Endothelial cell of umbilical vein (primary cell): ENCODE results near the gene CEBPA. TPM values are rescaled to one million over a fixed set of nuclear protein-coding genes. Genes with fewer than 3 reads are reported as not detected.

Experiments used
- BruUV-seq: library from RNA; stranded (reverse); fragments of 400-500 nt; replicated peaks from 2 replicates; lab custom pipeline; 2021; lab: Mats Ljungman, UMichigan
- CTCF ChIA-PET: fragments of 300-600, 350-600 bp; sonication (Branson Sonifier 250); formaldehyde crosslinking; loops from one replicate; lab custom pipeline; 2021; ENCODE audit warnings: antibody characterized with exemption, inconsistent platforms; lab: Charles Lee
- POLR2A ChIA-PET: fragments of 300-600, 350-600 bp; sonication (Branson Sonifier 250); formaldehyde crosslinking; loops from one replicate; lab custom pipeline; 2021; ENCODE audit warnings: antibody characterized with exemption, inconsistent platforms; lab: Charles Lee
- DNase-seq: peaks from one replicate; pipeline ENCODE4 v3.0.0-alpha.2; 2011; ENCODE audit warnings: low read depth, low spot score
- FAIRE-seq: peaks from 2 replicates; lab custom pipeline; 2011; peaks lifted over from hg19 to GRCh38; lab: Jason Lieb, UNC
- H2AFZ ChIP-seq: 2 replicates; pipeline ENCODE4 v1.6.0; 2012; ENCODE audit warnings: low read depth, low read length, control low read depth, inconsistent platforms
- H3K27ac ChIP-seq: 2 replicates; pipeline ENCODE4 v1.5.1; 2011; ENCODE audit warnings: low read depth, mild to moderate bottlenecking, control low read depth, low read length, moderate library complexity; ENCODE audit not compliant: insufficient read depth
- H3K27me3 ChIP-seq, 2 experiments: 2 replicates each; pipeline versions ENCODE4 v1.6.0 to v1.6.1; 2011; ENCODE audit warnings: low read length in 2 of 2, mixed read lengths in 1 of 2; ENCODE audit not compliant: control insufficient read depth in 2 of 2, insufficient read depth in 2 of 2
- H3K36me3 ChIP-seq, 2 experiments: 2 replicates in 1 of 2; 3 replicates in 1 of 2; pipeline ENCODE4 v1.5.1; 2011; ENCODE audit warnings: low read length in 2 of 2, mild to moderate bottlenecking in 1 of 2, moderate library complexity in 1 of 2; ENCODE audit not compliant: control insufficient read depth in 2 of 2, insufficient read depth in 2 of 2; ENCODE audit errors: extremely low read depth in 1 of 2
- H3K4me1 ChIP-seq: 3 replicates; pipeline ENCODE4 v1.5.1; 2011; ENCODE audit warnings: mild to moderate bottlenecking, low read length; ENCODE audit not compliant: control insufficient read depth, insufficient read depth; ENCODE audit errors: extremely low read depth
- H3K4me2 ChIP-seq: 2 replicates; pipeline ENCODE4 v1.6.1; 2011; ENCODE audit warnings: low read length, control low read depth, mixed read lengths; ENCODE audit not compliant: insufficient read depth
- H3K4me3 ChIP-seq, 3 experiments: fragments of 200-600 bp in 1 of 3; sonication (generic), shearing (Covaris generic) in 1 of 3; replicated peaks in 1 of 3; 2 replicates each; pipeline ENCODE4 v1.5.1; 2011 to 2016; ENCODE audit warnings: control low read depth in 3 of 3, low read length in 3 of 3, mild to moderate bottlenecking in 2 of 3, inconsistent platforms in 1 of 3, low read depth in 1 of 3, moderate library complexity in 1 of 3; ENCODE audit not compliant: insufficient read depth in 1 of 3
- H3K79me2 ChIP-seq: 2 replicates; pipeline ENCODE4 v1.6.0; 2012; ENCODE audit warnings: low read length, inconsistent platforms; ENCODE audit not compliant: control insufficient read depth, insufficient read depth
- H3K9ac ChIP-seq: replicated peaks from 2 replicates; pipeline ENCODE3; 2011; ENCODE audit warnings: low read length, control low read depth; ENCODE audit not compliant: insufficient read depth; ENCODE audit errors: extremely low read depth
- H3K9me1 ChIP-seq: replicated peaks from 3 replicates; pipeline ENCODE4 v1.6.0; 2011; ENCODE audit warnings: mild to moderate bottlenecking, low read length; ENCODE audit not compliant: control insufficient read depth, insufficient read depth; ENCODE audit errors: extremely low read depth
- H3K9me3 ChIP-seq: replicated peaks from 2 replicates; pipeline ENCODE4 v1.5.1; 2012; ENCODE audit warnings: low read length, inconsistent platforms; ENCODE audit not compliant: control insufficient read depth, insufficient read depth
- H4K20me1 ChIP-seq: replicated peaks from 2 replicates; pipeline ENCODE3; 2011; ENCODE audit warnings: mild to moderate bottlenecking, low read length; ENCODE audit not compliant: control insufficient read depth, insufficient read depth; ENCODE audit errors: extremely low read depth
- CTCF ChIP-seq, 2 donors: IDR thresholded peaks; 1 replicate in 1 of 2; 2 replicates in 1 of 2; pipeline ENCODE4 v1.5.1; 2011; ENCODE audit warnings: low read length in 2 of 2, mild to moderate bottlenecking in 2 of 2, moderate library complexity in 2 of 2, control low read depth in 1 of 2, inconsistent platforms in 1 of 2, low read depth in 1 of 2; ENCODE audit not compliant: insufficient read depth in 1 of 2; ENCODE audit errors: extremely low read depth in 1 of 2
- EZH2 ChIP-seq: IDR thresholded peaks from 2 replicates; pipeline ENCODE4 v1.6.1; 2012; ENCODE audit warnings: borderline replicate concordance, low read depth, mild to moderate bottlenecking, moderate library complexity, low read length, inconsistent platforms; ENCODE audit not compliant: severe bottlenecking
- FOS ChIP-seq: IDR thresholded peaks from 2 replicates; pipeline ENCODE4 v1.6.1; 2011; ENCODE audit warnings: mild to moderate bottlenecking, low read length, moderate library complexity, borderline replicate concordance; ENCODE audit not compliant: insufficient read depth
- GATA2 ChIP-seq: IDR thresholded peaks from 2 replicates; pipeline ENCODE4 v1.7.0; 2011; ENCODE audit warnings: low read depth, mild to moderate bottlenecking, moderate library complexity, mixed read lengths, low read length; ENCODE audit not compliant: insufficient read length, insufficient read depth
- JUN ChIP-seq: IDR thresholded peaks from 2 replicates; pipeline ENCODE4 v1.6.1; 2011; ENCODE audit warnings: borderline replicate concordance, low read depth; ENCODE audit not compliant: insufficient read length, insufficient read depth
- MYC ChIP-seq: IDR thresholded peaks from one replicate; pipeline ENCODE4 v1.6.1; 2011; ENCODE audit warnings: mild to moderate bottlenecking, low read depth, low read length
- POLR2A ChIP-seq: IDR thresholded peaks from 2 replicates; pipeline ENCODE4 v1.6.1; 2012; ENCODE audit warnings: low read depth, mild to moderate bottlenecking, control low read depth, low read length
- POLR2AphosphoS5 ChIP-seq: IDR thresholded peaks from 2 replicates; pipeline ENCODE4 v1.6.1; 2012; ENCODE audit warnings: low read depth, mild to moderate bottlenecking, control low read depth, low read length, moderate library complexity; ENCODE audit not compliant: insufficient read depth
- dilution Hi-C: fragments of 300-500 bp; cut with MboI; formaldehyde crosslinking; loops from one replicate; pipeline ENCODE4 v1.15.0; 2019; ENCODE audit warnings: low sequenced_read_pairs; ENCODE audit not compliant: extremely low pct_ligation_motif_present
- intact Hi-C: fragments of 100-400 bp; cut with micrococcal nuclease; formaldehyde crosslinking; loops from one replicate; pipeline ENCODE4 v1.10.0; 2022
- polyA plus RNA-seq, 4 experiments: library from polyadenylated mRNA; depleted of rRNA in 3 of 4; stranded (reverse) in 3 of 4; unstranded in 1 of 4; fragments of >200 nt; gene quantifications; 2 replicates each; pipeline versions ENCODE4 v1.2.1 to v1.2.3, GENCODE V29; 2011 to 2012; ENCODE audit warnings: missing spikeins in 1 of 4
- total RNA-seq: library from RNA; stranded (reverse); gene quantifications from 2 replicates; pipeline ENCODE4 v1.2.3, GENCODE V29; 2021
- TF ChIP-seq, protein P1 (sequence below): IDR thresholded peaks from 2 replicates; pipeline ENCODE4 v1.6.1; 2011; ENCODE audit not compliant: insufficient read depth, insufficient read length

CEBPA gene
- total and polyA plus RNA-seq, 2 donors (not counting 3 experiments of a cell fraction or from before 2014, with no cell fraction given), result 0.06 TPM; not detected in 1

GRCh38 chr19:33274663-33275558, 27.4 kb downstream of the CEBPA start:
- Histone ChIP-seq H3K27ac (no peak overlapping the region), H4K20me1 (no peaks in the 10 kb centered on the region), H3K27me3 (no peaks in the 10 kb centered on the region), H3K79me2 (no peaks in the 10 kb centered on the region), H3K9me1 (no peaks in the 10 kb centered on the region), H3K36me3 (no peaks in the 10 kb centered on the region), H3K9me3 (no peaks in the 10 kb centered on the region), H3K4me3 (no peak overlapping the region), H3K4me1 (no peaks in the 10 kb centered on the region), H2AFZ (no peak overlapping the region), H3K4me2 (no peak overlapping the region), H3K9ac (no peak overlapping the region)
- TF ChIP-seq FOS (no peak), MYC (no peak), CTCF (IDR thresholded peaks at IDR 0.05; ENCODE audit: extremely low read depth in 1 of 2, insufficient read depth in 1 of 2, low read depth in 1 of 2, low read length in 2 of 2) (no peak), POLR2A (no peak), POLR2AphosphoS5 (no peak), EZH2 (no peak), JUN (no peak), GATA2 (no peak)
- TF ChIP-seq, protein P1, sequence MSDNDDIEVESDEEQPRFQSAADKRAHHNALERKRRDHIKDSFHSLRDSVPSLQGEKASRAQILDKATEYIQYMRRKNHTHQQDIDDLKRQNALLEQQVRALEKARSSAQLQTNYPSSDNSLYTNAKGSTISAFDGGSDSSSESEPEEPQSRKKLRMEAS, result no peak
- DNase-seq (no peak), FAIRE-seq (no peak)
- POLR2A ChIA-PET, result interaction anchor here (0.6 kb wide), 1 partner anchor 522 kb away, joined by 4 read pairs; the partner anchor contains the start of gene KCTD15
- dilution Hi-C loops, result no loop called here
- BruUV-seq, result no TSS peak
- CTCF ChIA-PET, result interaction anchor here (0.7 to 1.4 kb wide), 2 partner anchors 91 to 141 kb away, joined by 3 read pairs; no protein-coding TSS in a partner anchor
- intact Hi-C loops, result no loop called here
